CD4-positive, alpha-beta T cell (primary cell): ENCODE measurements around the gene RAI14. TPM values are rescaled to one million over a fixed set of nuclear protein-coding genes. Genes with fewer than 3 reads are reported as not detected.

Source experiments
- ATAC-seq: fragments of 200-7000 bp; cut with Tn5 transposase; one replicate; pipeline ENCODE4 v1.10.0; 2022; ENCODE audit warnings: mild to moderate bottlenecking; ENCODE audit not compliant: poor library complexity
- CTCF ChIA-PET: fragments of 350-600 bp; sonication (Branson Sonifier 250); formaldehyde crosslinking; loops from one replicate; lab custom pipeline; 2021; ENCODE audit warnings: antibody characterized with exemption, inconsistent platforms; lab: Charles Lee
- POLR2A ChIA-PET: fragments of 350-600 bp; sonication (Branson Sonifier 250); formaldehyde crosslinking; loops from one replicate; lab custom pipeline; 2021; ENCODE audit warnings: antibody characterized with exemption, inconsistent platforms; lab: Charles Lee
- DNase-seq, 14 experiments: peaks; one replicate each; pipeline ENCODE4 v3.0.0-alpha.2; 2013 to 2020; ENCODE audit warnings: mixed read lengths in 2 of 14
- H3K27ac ChIP-seq, 2 donors: one replicate each; pipeline versions ENCODE4 v1.5.1 to v1.7.0; 2013; ENCODE audit warnings: low read length in 2 of 2, low read depth in 1 of 2, mild to moderate bottlenecking in 1 of 2
- H3K27me3 ChIP-seq, 2 experiments: 1 replicate in 1 of 2; 2 replicates in 1 of 2; pipeline versions ENCODE4 v1.6.1 to v1.7.0; 2013; ENCODE audit warnings: low read length in 2 of 2, control low read depth in 1 of 2, mild to moderate bottlenecking in 1 of 2, moderate library complexity in 1 of 2; ENCODE audit not compliant: insufficient read depth in 2 of 2, control insufficient read depth in 1 of 2
- H3K36me3 ChIP-seq: one replicate; pipeline ENCODE4 v1.6.1; 2013; ENCODE audit warnings: low read length, control low read depth; ENCODE audit not compliant: insufficient read depth
- H3K4me1 ChIP-seq: one replicate; pipeline ENCODE4 v1.6.1; 2013; ENCODE audit warnings: low read length, control low read depth; ENCODE audit not compliant: insufficient read depth
- H3K4me3 ChIP-seq: one replicate; pipeline ENCODE4 v1.5.1; 2013; ENCODE audit warnings: mild to moderate bottlenecking, low read length, moderate library complexity
- H3K9me3 ChIP-seq, 2 experiments: 1 replicate in 1 of 2; 2 replicates in 1 of 2; pipeline versions ENCODE4 v1.6.1 to v1.7.0; 2013; ENCODE audit warnings: low read length in 2 of 2, mild to moderate bottlenecking in 2 of 2, control low read depth in 1 of 2, moderate library complexity in 1 of 2; ENCODE audit not compliant: control insufficient read depth in 1 of 2, insufficient read depth in 1 of 2
- H3K27ac Mint-ChIP-seq: one replicate; pipeline ENCODE4 v1.8.0; 2020; ENCODE audit warnings: mixed read lengths
- H3K27me3 Mint-ChIP-seq: one replicate; pipeline ENCODE4 v1.8.0; 2021; ENCODE audit warnings: mixed read lengths
- H3K36me3 Mint-ChIP-seq: one replicate; pipeline ENCODE4 v1.8.0; 2021; ENCODE audit warnings: low read depth, mixed read lengths
- H3K4me1 Mint-ChIP-seq: one replicate; pipeline ENCODE4 v1.8.0; 2021; ENCODE audit warnings: low read depth, mixed read lengths
- H3K4me3 Mint-ChIP-seq: one replicate; pipeline ENCODE4 v1.8.0; 2020; ENCODE audit warnings: mild to moderate bottlenecking, mixed read lengths
- H3K9me3 Mint-ChIP-seq: one replicate; pipeline ENCODE4 v1.8.0; 2020; ENCODE audit warnings: mixed read lengths
- intact Hi-C, 2 experiments: fragments of 100-400 bp; cut with DNase I in 1 of 2; cut with micrococcal nuclease in 1 of 2; formaldehyde crosslinking; loops; one replicate each; pipeline versions ENCODE4 v1.15.1 to v1.9.0; 2023 to 2025; cut with DNase I, micrococcal nuclease
- total RNA-seq, 174 experiments: library from RNA in 2 of 174; stranded (reverse) in 2 of 174; gene quantifications; one replicate each; pipeline ENCODE4 v1.2.3 and lab custom pipeline; 2021 to 2026
- TF ChIP-seq, protein P1 (sequence below): fragments of 200-600 bp; IDR thresholded peaks from one replicate; pipeline ENCODE4 v1.8.0; 2022; ENCODE audit warnings: antibody characterized with exemption, mild to moderate bottlenecking

Gene RAI14
- total RNA-seq, 2 experiments from 2014 or later, result 0.20 to 0.60 TPM

DNA sequence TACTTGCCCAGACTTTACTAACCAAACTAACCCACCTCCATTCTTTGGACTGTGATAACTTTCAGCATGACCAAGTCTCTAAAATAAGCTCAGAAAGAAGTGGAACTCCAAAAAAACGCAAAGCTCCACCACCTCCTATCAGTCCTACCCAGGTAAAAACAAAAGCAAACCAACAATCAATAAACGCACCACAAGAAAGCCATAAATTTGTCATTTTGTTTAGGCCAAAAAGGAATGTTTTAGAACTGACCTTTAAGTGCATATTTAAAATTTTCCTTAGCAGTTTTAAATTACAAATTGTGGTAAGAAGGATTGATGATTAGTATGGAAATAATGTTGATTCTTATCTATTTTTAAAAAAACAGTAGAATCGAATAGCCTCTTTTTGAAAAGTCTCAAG is 157.4 kb downstream of the RAI14 start:
- Histone ChIP-seq H3K27ac (no peak overlapping the region), H3K4me3 (no peak overlapping the region), H3K9me3 (no peaks in the 10 kb centered on the region), H3K4me1 (no peaks in the 10 kb centered on the region), H3K36me3 (no peaks in the 10 kb centered on the region), H3K27me3 (no peaks in the 10 kb centered on the region)
- H3K27me3 Mint-ChIP-seq, result no peaks in the 10 kb centered on the region
- H3K4me1 Mint-ChIP-seq, result no peaks in the 10 kb centered on the region
- DNase-seq, result no peak
- no peak overlapping the region for H3K4me3 Mint-ChIP-seq
- ChIA-PET POLR2A (interaction anchor here (1.4 kb wide), 1 partner anchor 116 kb away, joined by 4 read pairs; the partner anchor contains the start of gene DNAJC21), CTCF (interaction anchor here (1.4 kb wide), 1 partner anchor 10 kb away, joined by 3 read pairs; no protein-coding TSS in a partner anchor)
- intact Hi-C loops, result no loop called here
- no peaks in the 10 kb centered on the region for H3K36me3 Mint-ChIP-seq
- ATAC-seq, result no peak
- TF ChIP-seq, protein P1, sequence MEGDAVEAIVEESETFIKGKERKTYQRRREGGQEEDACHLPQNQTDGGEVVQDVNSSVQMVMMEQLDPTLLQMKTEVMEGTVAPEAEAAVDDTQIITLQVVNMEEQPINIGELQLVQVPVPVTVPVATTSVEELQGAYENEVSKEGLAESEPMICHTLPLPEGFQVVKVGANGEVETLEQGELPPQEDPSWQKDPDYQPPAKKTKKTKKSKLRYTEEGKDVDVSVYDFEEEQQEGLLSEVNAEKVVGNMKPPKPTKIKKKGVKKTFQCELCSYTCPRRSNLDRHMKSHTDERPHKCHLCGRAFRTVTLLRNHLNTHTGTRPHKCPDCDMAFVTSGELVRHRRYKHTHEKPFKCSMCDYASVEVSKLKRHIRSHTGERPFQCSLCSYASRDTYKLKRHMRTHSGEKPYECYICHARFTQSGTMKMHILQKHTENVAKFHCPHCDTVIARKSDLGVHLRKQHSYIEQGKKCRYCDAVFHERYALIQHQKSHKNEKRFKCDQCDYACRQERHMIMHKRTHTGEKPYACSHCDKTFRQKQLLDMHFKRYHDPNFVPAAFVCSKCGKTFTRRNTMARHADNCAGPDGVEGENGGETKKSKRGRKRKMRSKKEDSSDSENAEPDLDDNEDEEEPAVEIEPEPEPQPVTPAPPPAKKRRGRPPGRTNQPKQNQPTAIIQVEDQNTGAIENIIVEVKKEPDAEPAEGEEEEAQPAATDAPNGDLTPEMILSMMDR, result no peak
- no peaks in the 10 kb centered on the region for H3K9me3 Mint-ChIP-seq
- H3K27ac Mint-ChIP-seq, result no peak overlapping the region

DNA sequence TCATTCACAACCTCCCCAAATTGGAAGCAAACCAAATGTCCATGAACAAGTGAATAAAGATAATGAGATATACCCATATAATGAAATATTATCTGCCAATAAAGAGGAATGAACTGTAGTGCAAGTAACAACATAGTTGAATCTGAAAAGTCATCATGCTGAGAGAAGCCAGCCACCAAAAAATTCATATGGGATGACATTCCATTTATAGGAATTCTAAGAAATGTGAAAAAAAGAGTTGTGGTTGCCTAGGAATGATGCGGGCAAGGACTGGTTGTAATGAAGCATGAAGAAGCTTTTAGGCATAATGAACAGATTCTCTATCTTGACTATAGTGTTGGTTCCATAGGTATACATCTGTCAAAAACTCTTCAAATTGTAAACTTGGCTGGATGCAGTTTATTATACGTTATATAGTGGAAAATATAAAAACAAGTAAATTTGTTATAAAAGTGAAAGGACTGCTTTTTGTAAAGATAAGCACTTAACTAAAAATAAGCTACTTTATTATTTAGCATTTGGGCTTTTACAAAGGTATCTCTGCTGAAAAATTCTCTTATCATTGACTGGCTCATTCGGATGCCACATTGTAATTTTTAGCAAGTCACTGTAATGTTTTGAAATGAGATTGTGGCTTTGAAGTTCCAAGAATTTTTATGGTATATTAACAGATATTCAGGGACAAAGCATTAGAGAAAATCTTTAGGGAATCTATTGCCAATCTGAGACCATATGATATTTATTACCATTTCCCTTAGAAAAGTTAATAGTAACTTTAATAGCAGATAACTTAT is 161.6 kb downstream of the RAI14 start:
- Mint-ChIP-seq H3K4me1 (no peaks in the 10 kb centered on the region), H3K36me3 (no peaks in the 10 kb centered on the region), H3K4me3 (no peak overlapping the region), H3K27ac (no peak overlapping the region), H3K9me3 (no peaks in the 10 kb centered on the region), H3K27me3 (no peaks in the 10 kb centered on the region)
- TF ChIP-seq, protein P1, result no peak
- DNase-seq, result no peak
- CTCF ChIA-PET, result interaction anchor here (1.0 kb wide), 1 partner anchor 1382 kb away, joined by 3 read pairs; no protein-coding TSS in a partner anchor
- no peaks in the 10 kb centered on the region for H3K9me3 ChIP-seq
- H3K4me3 ChIP-seq, result no peak overlapping the region
- POLR2A ChIA-PET, result interaction anchor here (0.7 kb wide), 1 partner anchor 167 kb away, joined by 3 read pairs; no protein-coding TSS in a partner anchor
- no peak overlapping the region for H3K27ac ChIP-seq
- intact Hi-C loops, result no loop called here
- H3K36me3 ChIP-seq, result no peaks in the 10 kb centered on the region
- H3K27me3 ChIP-seq, result no peaks in the 10 kb centered on the region
- no peaks in the 10 kb centered on the region for H3K4me1 ChIP-seq
- ATAC-seq, result no peak

DNA sequence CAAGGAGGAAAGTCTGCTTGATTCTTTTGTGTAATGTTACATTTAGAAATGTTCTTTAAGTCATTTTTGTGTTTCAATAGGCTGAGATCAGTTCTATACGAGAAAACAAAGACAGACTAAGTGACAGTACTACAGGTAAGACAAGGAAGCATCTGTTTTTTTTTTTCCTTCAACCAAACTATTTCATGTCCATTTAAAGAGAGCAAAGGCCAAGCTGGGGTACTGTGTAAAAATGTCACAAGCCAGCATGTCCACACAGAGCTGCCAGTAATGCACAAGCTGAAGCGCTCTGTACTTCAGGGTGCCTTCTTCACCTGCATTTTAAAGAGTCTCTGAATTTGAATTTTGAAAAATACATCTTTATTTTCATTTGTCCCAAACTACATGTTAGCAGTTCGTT is 162.6 kb downstream of the RAI14 start:
- no peak overlapping the region for H3K27ac Mint-ChIP-seq
- H3K27me3 Mint-ChIP-seq, result peaks cover 5% of the 10 kb centered on the region
- POLR2A ChIA-PET, result no interaction called here
- no peak overlapping the region for H3K27ac ChIP-seq
- peaks cover 0 to 3% of the 10 kb centered on the region in 2 experiments for H3K27me3 ChIP-seq
- no peak overlapping the region for H3K4me3 ChIP-seq
- ATAC-seq, result no peak
- H3K4me1 Mint-ChIP-seq, result no peaks in the 10 kb centered on the region
- H3K36me3 Mint-ChIP-seq, result no peaks in the 10 kb centered on the region
- CTCF ChIA-PET, result no interaction called here
- H3K4me1 ChIP-seq, result no peaks in the 10 kb centered on the region
- no peaks in the 10 kb centered on the region for H3K36me3 ChIP-seq
- H3K9me3 Mint-ChIP-seq, result no peaks in the 10 kb centered on the region
- TF ChIP-seq, protein P1, result no peak
- no peak for DNase-seq
- intact Hi-C loops, result no loop called here
- H3K9me3 ChIP-seq, result no peaks in the 10 kb centered on the region
- no peak overlapping the region for H3K4me3 Mint-ChIP-seq
